H1 (cell line): ENCODE measurements around the gene DUSP21. TPM values are rescaled to one million over a fixed set of nuclear protein-coding genes. Genes with fewer than 3 reads are reported as not detected.

Source experiments
- CTCF ChIA-PET: fragments of 300-600 bp; sonication (Branson Sonifier 250); formaldehyde crosslinking; loops from one replicate; lab custom pipeline; 2021; ENCODE audit not compliant: partially characterized antibody; lab: Charles Lee
- POLR2A ChIA-PET: fragments of 300-600 bp; sonication (Branson Sonifier 250); formaldehyde crosslinking; loops from one replicate; lab custom pipeline; 2021; ENCODE audit warnings: inconsistent platforms; ENCODE audit not compliant: partially characterized antibody; lab: Charles Lee
- DNase-seq, 2 experiments: peaks; one replicate each; pipeline versions ENCODE4 v3.0.0 to v3.0.0-alpha.2; 2010 to 2022; ENCODE audit warnings: low spot score in 2 of 2, low read depth in 1 of 2, mixed read lengths in 1 of 2
- FAIRE-seq: peaks from 2 replicates; lab custom pipeline; 2011; peaks lifted over from hg19 to GRCh38; lab: Jason Lieb, UNC
- H2AFZ ChIP-seq: 2 replicates; pipeline ENCODE4 v1.8.1; 2012; ENCODE audit warnings: low read length, inconsistent platforms
- H2AK5ac ChIP-seq: 2 replicates; pipeline ENCODE4 v1.6.1; 2013; ENCODE audit warnings: low read depth, low read length
- H2BK120ac ChIP-seq: replicated peaks from 2 replicates; pipeline ENCODE3; 2013; ENCODE audit warnings: low read depth, low read length, inconsistent platforms
- H2BK12ac ChIP-seq: 2 replicates; pipeline ENCODE4 v1.6.1; 2013; ENCODE audit warnings: low read depth, low read length
- H2BK15ac ChIP-seq: 2 replicates; pipeline ENCODE4 v1.6.1; 2013; ENCODE audit warnings: low read length
- H2BK20ac ChIP-seq: 2 replicates; pipeline ENCODE4 v1.6.1; 2013; ENCODE audit warnings: low read length
- H2BK5ac ChIP-seq: 2 replicates; pipeline ENCODE4 v1.6.1; 2013; ENCODE audit warnings: low read depth, low read length
- H3K14ac ChIP-seq: 2 replicates; pipeline ENCODE4 v1.6.1; 2013; ENCODE audit warnings: inconsistent platforms; ENCODE audit not compliant: insufficient read length
- H3K18ac ChIP-seq: 2 replicates; pipeline ENCODE4 v1.6.1; 2013; ENCODE audit warnings: low read length; ENCODE audit errors: extremely low read depth
- H3K23ac ChIP-seq: 2 replicates; pipeline ENCODE4 v1.6.1; 2013; ENCODE audit warnings: inconsistent platforms; ENCODE audit not compliant: insufficient read length
- H3K23me2 ChIP-seq: 2 replicates; pipeline ENCODE4 v1.6.1; 2013; ENCODE audit warnings: low read depth, low read length
- H3K27ac ChIP-seq: 2 replicates; pipeline ENCODE4 v1.6.1; 2011; ENCODE audit warnings: low read depth, low read length, inconsistent platforms
- H3K27me3 ChIP-seq, 4 experiments: replicated peaks in 1 of 4; 1 replicate in 1 of 4; 2 replicates in 3 of 4; pipeline versions ENCODE4 v1.6.1 to v1.8.1; 2011 to 2013; ENCODE audit warnings: low read length in 3 of 4, mild to moderate bottlenecking in 3 of 4, inconsistent platforms in 2 of 4, mixed read lengths in 2 of 4, moderate library complexity in 1 of 4; ENCODE audit not compliant: control insufficient read depth in 3 of 4, insufficient read depth in 3 of 4; ENCODE audit errors: extremely low read depth in 1 of 4
- H3K36me3 ChIP-seq, 4 experiments: 2 replicates each; pipeline versions ENCODE4 v1.6.1 to v1.8.1; 2011 to 2013; ENCODE audit warnings: mild to moderate bottlenecking in 4 of 4, low read length in 3 of 4, moderate library complexity in 2 of 4, control low read depth in 1 of 4, inconsistent platforms in 1 of 4; ENCODE audit not compliant: insufficient read depth in 4 of 4, control insufficient read depth in 2 of 4
- H3K4ac ChIP-seq: replicated peaks from 2 replicates; pipeline ENCODE3; 2013; ENCODE audit warnings: low read length, low read depth, mixed read lengths, inconsistent platforms; ENCODE audit not compliant: insufficient read length
- H3K4me1 ChIP-seq, 4 experiments: replicated peaks in 1 of 4; 1 replicate in 1 of 4; 2 replicates in 3 of 4; pipeline versions ENCODE4 v1.6.1 to v1.8.1; 2011 to 2013; ENCODE audit warnings: low read length in 3 of 4, inconsistent platforms in 2 of 4, mixed read lengths in 1 of 4; ENCODE audit not compliant: insufficient read depth in 4 of 4, control insufficient read depth in 3 of 4
- H3K4me2 ChIP-seq, 2 experiments: 2 replicates each; pipeline versions ENCODE4 v1.6.1 to v1.8.1; 2011 to 2013; ENCODE audit warnings: low read depth in 2 of 2, low read length in 2 of 2, control low read depth in 1 of 2, inconsistent platforms in 1 of 2, mild to moderate bottlenecking in 1 of 2; ENCODE audit not compliant: insufficient read depth in 1 of 2
- H3K4me3 ChIP-seq, 4 experiments: fragments of 200-600, 300-600 bp in 1 of 4; sonication (generic), shearing (Covaris generic), sonication (Bioruptor Twin) in 1 of 4; 2 replicates each; pipeline versions ENCODE4 v1.5.1 to v1.8.1; 2011 to 2016; ENCODE audit warnings: low read length in 4 of 4, low read depth in 3 of 4, control low read depth in 2 of 4, inconsistent platforms in 2 of 4, mild to moderate bottlenecking in 2 of 4, mixed read lengths in 1 of 4, moderate library complexity in 1 of 4; ENCODE audit not compliant: insufficient read depth in 2 of 4; ENCODE audit errors: extremely low read depth in 1 of 4
- H3K56ac ChIP-seq: replicated peaks from 2 replicates; pipeline ENCODE3; 2013; ENCODE audit warnings: low read depth, mild to moderate bottlenecking, mixed read lengths, low read length, inconsistent platforms; ENCODE audit not compliant: insufficient read length
- H3K79me1 ChIP-seq: 2 replicates; pipeline ENCODE4 v1.6.1; 2013; ENCODE audit warnings: low read depth, low read length, control low read depth
- H3K79me2 ChIP-seq, 2 experiments: 2 replicates each; pipeline versions ENCODE4 v1.6.1 to v1.8.1; 2012 to 2013; ENCODE audit warnings: low read length in 2 of 2, mild to moderate bottlenecking in 2 of 2, inconsistent platforms in 1 of 2; ENCODE audit not compliant: insufficient read depth in 2 of 2, control insufficient read depth in 1 of 2
- H3K9ac ChIP-seq, 4 experiments: replicated peaks in 1 of 4; 1 replicate in 1 of 4; 2 replicates in 3 of 4; pipeline versions ENCODE4 v1.6.1 to v1.8.1; 2011 to 2013; ENCODE audit warnings: low read depth in 3 of 4, low read length in 3 of 4, control low read depth in 2 of 4, mild to moderate bottlenecking in 2 of 4, moderate library complexity in 2 of 4, inconsistent platforms in 1 of 4; ENCODE audit errors: extremely low read depth in 1 of 4
- H3K9me3 ChIP-seq, 2 experiments: 2 replicates each; pipeline versions ENCODE4 v1.6.1 to v1.8.1; 2012 to 2013; ENCODE audit warnings: mild to moderate bottlenecking in 2 of 2, moderate library complexity in 2 of 2, control low read depth in 1 of 2, inconsistent platforms in 1 of 2, low read depth in 1 of 2, low read length in 1 of 2, mixed read lengths in 1 of 2; ENCODE audit not compliant: insufficient read depth in 2 of 2
- H4K20me1 ChIP-seq, 2 experiments: replicated peaks in 1 of 2; 2 replicates each; pipeline versions ENCODE3 to v1.8.1; 2011 to 2013; ENCODE audit warnings: inconsistent platforms in 2 of 2, low read length in 2 of 2, mild to moderate bottlenecking in 1 of 2; ENCODE audit not compliant: insufficient read depth in 2 of 2, control insufficient read depth in 1 of 2
- H4K5ac ChIP-seq: 2 replicates; pipeline ENCODE4 v1.6.1; 2013; ENCODE audit warnings: low read length, low read depth, mixed read lengths, inconsistent platforms; ENCODE audit not compliant: insufficient read length
- H4K8ac ChIP-seq: 2 replicates; pipeline ENCODE4 v1.8.0; 2013; ENCODE audit warnings: mild to moderate bottlenecking, moderate library complexity, low read length, inconsistent platforms; ENCODE audit not compliant: insufficient read depth; ENCODE audit errors: extremely low read depth
- H4K91ac ChIP-seq: replicated peaks from 2 replicates; pipeline ENCODE3; 2013; ENCODE audit warnings: low read length, mixed read lengths, inconsistent platforms; ENCODE audit not compliant: insufficient read length
- ASH2L ChIP-seq: fragments of 200-600, 300-600 bp; sonication (generic); IDR thresholded peaks from one replicate; pipeline ENCODE4 v1.7.1; 2017; ENCODE audit warnings: low read length
- CBX5 ChIP-seq: fragments of 300-800, 300-1000 bp; sonication (generic); IDR thresholded peaks from 2 replicates; pipeline ENCODE4 v1.7.1; 2016; ENCODE audit warnings: antibody characterized with exemption, low read length, low read depth
- CEBPB ChIP-seq: IDR thresholded peaks from 2 replicates; pipeline ENCODE4 v1.6.1; 2012; ENCODE audit warnings: low read depth, low read length
- CHD1 ChIP-seq: IDR thresholded peaks from 2 replicates; pipeline ENCODE4 v1.6.1; 2012; ENCODE audit warnings: low read depth, low read length, improper control_type of control experiment
- CHD2 ChIP-seq: IDR thresholded peaks from 2 replicates; pipeline ENCODE4 v1.6.1; 2012; ENCODE audit warnings: low read length, improper control_type of control experiment
- EGR1 ChIP-seq: IDR thresholded peaks from 2 replicates; pipeline ENCODE4 v1.6.1; 2011; ENCODE audit warnings: low read depth, low read length, borderline replicate concordance
- JUND ChIP-seq: IDR thresholded peaks from 2 replicates; pipeline ENCODE4 v1.6.1; 2011; ENCODE audit warnings: mild to moderate bottlenecking, improper control_type of control experiment, low read length
- KDM1A ChIP-seq: fragments of 200-600, 300-600 bp; sonication (generic); IDR thresholded peaks from 2 replicates; pipeline ENCODE4 v1.7.1; 2016; ENCODE audit warnings: mild to moderate bottlenecking, low read length, borderline replicate concordance
- MAX ChIP-seq: IDR thresholded peaks from 2 replicates; pipeline ENCODE4 v1.6.1; 2012; ENCODE audit warnings: inconsistent platforms
- NANOG ChIP-seq: IDR thresholded peaks from 2 replicates; pipeline ENCODE4 v1.6.1; 2011; ENCODE audit warnings: low read length, low read depth, mild to moderate bottlenecking, inconsistent platforms; ENCODE audit not compliant: insufficient read depth, poor library complexity, severe bottlenecking
- POLR2AphosphoS5 ChIP-seq: IDR thresholded peaks from 2 replicates; pipeline ENCODE4 v1.6.1; 2011; ENCODE audit warnings: low read depth, low read length
- SP1 ChIP-seq: IDR thresholded peaks from 2 replicates; pipeline ENCODE4 v1.6.1; 2011; ENCODE audit warnings: low read depth, low read length
- SP2 ChIP-seq: IDR thresholded peaks from 2 replicates; pipeline ENCODE4 v1.6.1; 2012; ENCODE audit warnings: mild to moderate bottlenecking, low read length, inconsistent platforms
- TCF12 ChIP-seq: IDR thresholded peaks from 2 replicates; pipeline ENCODE4 v1.6.1; 2011; ENCODE audit warnings: low read depth, mild to moderate bottlenecking, low read length
- YY1 ChIP-seq: IDR thresholded peaks from 2 replicates; pipeline ENCODE4 v1.6.1; 2011; ENCODE audit warnings: low read depth, mild to moderate bottlenecking, low read length
- WGBS, 2 experiments: shearing (Covaris generic) in 1 of 2; methylation state at CpG; one replicate each; pipeline versions ENCODE4 v1.1.6 to v1.1.7; 2013 to 2015; ENCODE audit warnings: low lambda C conversion rate in 2 of 2, mixed read lengths in 2 of 2, inconsistent platforms in 1 of 2, low coverage in 1 of 2, missing lambda C conversion rate in 1 of 2; ENCODE audit not compliant: insufficient replicate concordance in 2 of 2, insufficient coverage in 1 of 2, insufficient read length in 1 of 2; ENCODE audit errors: extremely low coverage in 1 of 2, missing lambda C conversion rate in 1 of 2; 5-methylcytosine and 5-hydroxymethylcytosine counted together
- polyA plus RNA-seq, 7 experiments: library from polyadenylated mRNA; depleted of rRNA in 3 of 7; stranded (reverse) in 5 of 7; unstranded in 2 of 7; fragments of >200 nt in 5 of 7; fragments of 200-250 nt in 2 of 7; gene quantifications; 1 replicate in 5 of 7; 2 replicates in 1 of 7; 4 replicates in 1 of 7; pipeline versions ENCODE4 v1.2.1 to v1.2.3, GENCODE V29; 2011 to 2013; ENCODE audit warnings: missing spikeins in 2 of 7, mixed read lengths in 2 of 7
- total RNA-seq: library from RNA; stranded (reverse); fragmentation: NEBNext Ultra II Directional; extraction: Animal tissue kit (Norgen Biotek cat#: 25700); gene quantifications from 2 replicates; pipeline ENCODE4 v1.2.1, GENCODE V29; 2021

The DUSP21 gene
- total and polyA plus RNA-seq, 2 of the 8 experiments (the other 6 are each of a cell fraction or from before 2014, with no cell fraction given) = not detected

DNA sequence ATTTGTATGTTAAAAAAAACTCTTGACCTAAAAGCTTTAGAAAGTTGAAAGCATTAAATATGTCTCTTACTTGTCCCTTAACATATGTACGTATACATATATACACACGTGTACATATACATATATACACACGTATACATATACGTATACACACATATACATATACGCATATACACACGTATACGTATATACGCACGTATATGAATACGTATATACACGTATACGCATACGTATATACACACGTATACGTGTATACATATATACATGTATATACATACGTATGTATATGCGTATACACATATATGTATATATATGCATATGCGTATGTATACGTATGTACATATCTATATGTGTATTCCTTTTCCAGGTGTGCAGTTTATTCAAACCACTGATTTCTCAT, 32.9 kb downstream of the DUSP21 start:
- Histone ChIP-seq H2AK5ac (no peak overlapping the region), H2BK20ac (no peak overlapping the region), H3K14ac (no peak overlapping the region), H3K4me3 (no peak overlapping the region), H2BK15ac (no peak overlapping the region), H2BK12ac (no peak overlapping the region), H3K36me3 (peaks cover 0 to 3% (median 0%) of the 10 kb centered on the region in 4 experiments; a peak in 1 of 8 replicates), H3K27me3 (no peaks in the 10 kb centered on the region), H3K79me2 (peaks cover 3 to 81% of the 10 kb centered on the region in 2 experiments; a peak in 3 of 4 replicates), H2BK120ac (no peak overlapping the region), H4K5ac (no peak overlapping the region), H4K91ac (no peak overlapping the region), H3K4ac (no peak overlapping the region), H3K27ac (no peak overlapping the region), H3K23ac (no peak overlapping the region), H3K4me1 (peaks cover 0 to 3% (median 1%) of the 10 kb centered on the region in 4 experiments; a peak in 1 of 7 replicates), H3K9me3 (no peaks in the 10 kb centered on the region), H4K20me1 (no peaks in the 10 kb centered on the region), H2AFZ (no peak overlapping the region), H2BK5ac (no peak overlapping the region), H3K9ac (no peak overlapping the region), H4K8ac (no peak overlapping the region), H3K79me1 (no peaks in the 10 kb centered on the region), H3K18ac (no peak overlapping the region), H3K4me2 (no peak overlapping the region), H3K23me2 (peaks cover 4% of the 10 kb centered on the region; the same call in 1 of the 2 replicates), H3K56ac (no peak overlapping the region)
- ChIA-PET CTCF (no interaction called here), POLR2A (no interaction called here)
- TF ChIP-seq POLR2AphosphoS5 (no peak), SP2 (no peak), JUND (no peak), CBX5 (no peak), ASH2L (no peak), TCF12 (no peak), SP1 (no peak), KDM1A (no peak), MAX (no peak), CHD2 (no peak), YY1 (no peak), CHD1 (no peak), EGR1 (no peak), NANOG (no peak), CEBPB (no peak)
- DNase-seq (no peak), FAIRE-seq (no peak)
- WGBS, 2 experiments = 83% methylated on average over 19 of the region's 19 CpGs; no CpG with 5 or more reads in 1 of the 2 experiments
